ENCODE data around the gene WDR33. TPM values are rescaled to one million over a fixed set of nuclear protein-coding genes. Genes with fewer than 3 reads are reported as not detected.
"Not testable (repeated sequence)": the region's sequence is repeated elsewhere in the genome, so short reads cannot be mapped to it uniquely, and the experiment has no call there.

Gene WDR33
- total RNA-seq (2014; rRNA removed; shearing (Covaris generic)): 19.7 and 36.6 TPM in 2 replicates

DNA sequence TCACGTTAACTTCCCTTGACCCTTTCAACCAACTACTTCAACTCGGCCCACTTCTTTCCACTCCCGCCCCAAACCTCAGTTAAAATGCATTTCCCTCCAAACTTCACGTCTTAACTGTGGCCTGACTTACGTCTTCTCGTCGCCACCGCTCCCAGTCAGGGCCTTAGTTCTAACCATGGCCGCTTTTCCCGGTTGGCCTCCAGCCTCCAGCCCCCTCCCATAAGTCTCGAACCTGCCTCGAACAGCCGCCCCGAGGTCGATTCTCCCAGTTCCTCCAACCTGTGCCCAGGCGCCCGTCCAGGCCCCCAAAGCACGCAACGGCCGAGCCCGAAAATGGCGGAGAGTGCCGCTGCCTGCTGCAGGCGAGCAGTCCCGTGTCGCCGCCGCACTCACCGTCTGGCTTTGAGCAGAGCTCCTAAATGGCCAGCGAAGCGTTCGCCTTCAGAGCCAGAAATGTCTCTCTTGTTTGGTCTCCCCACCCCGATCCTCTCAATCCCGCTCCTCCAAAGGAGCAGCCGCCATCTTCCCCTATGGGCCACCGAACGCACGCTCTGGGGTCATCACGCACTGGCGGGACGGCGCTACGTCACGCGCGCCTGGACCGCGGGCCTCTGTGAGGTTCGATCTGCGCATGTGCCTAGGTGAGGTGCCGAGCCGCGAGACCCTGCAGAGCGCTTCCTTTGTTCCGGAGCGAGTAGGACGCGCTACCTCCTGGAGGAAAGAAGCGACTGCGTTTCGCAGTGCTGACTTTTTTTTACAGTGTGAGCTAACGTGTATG is at the start of gene WDR33:
WDR33 (minus strand) TSS at position 553 of the 778 bp plus-strand sequence. CDS start 40,190 bp downstream, outside the sequence.
- Histone ChIP-seq H3K9me3 (replicated peaks) (no peaks in the 10 kb centered on the region), H3K27me3 (replicated peaks) (no peaks in the 10 kb centered on the region), H3K4me3 (peak within 1 kb of the TSS; percentile 65), H3K4me1 (replicated peaks) (peaks cover 10% of the 10 kb centered on the region), H3K27ac (peak within 1 kb of the TSS; percentile 74), H3K36me3 (peaks cover 5% of the 10 kb centered on the region)
- peak; percentile 85 to 90 for DNase-seq (ENCODE audit: low read depth in 1 of 2, low spot score in 2 of 2)

DNA sequence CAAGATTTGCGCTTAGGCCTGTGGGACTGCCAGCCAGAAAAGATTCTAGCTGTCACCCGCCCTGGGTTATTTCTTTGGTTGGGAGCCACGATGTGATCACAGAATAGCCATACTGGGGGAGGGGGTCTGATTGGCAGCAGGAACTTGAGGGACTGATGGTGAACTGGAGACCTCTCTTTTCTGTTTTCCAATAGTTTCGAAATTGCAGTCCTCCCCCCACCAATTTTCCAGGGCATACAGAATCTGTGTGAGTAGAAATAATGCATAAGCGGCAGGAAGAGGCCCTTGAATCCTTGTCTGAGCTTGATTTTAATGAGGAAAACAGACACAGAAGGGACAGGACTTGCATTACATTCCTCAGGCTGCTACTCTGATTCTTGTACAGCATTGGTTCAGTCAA is 49.2 kb upstream of the WDR33 start:
- Histone ChIP-seq H3K4me3 (no peak overlapping the region), H3K36me3 (peaks cover 33% of the 10 kb centered on the region), H3K27ac (no peak overlapping the region), H3K9me3 (replicated peaks) (no peaks in the 10 kb centered on the region), H3K4me1 (replicated peaks) (0 out of 2 replicates have a peak, but pooled peaks cover 9% of the 10 kb centered on the region), H3K27me3 (replicated peaks) (no peaks in the 10 kb centered on the region)
- DNase-seq (ENCODE audit: low read depth in 1 of 2, low spot score in 2 of 2): no peak

- no peak overlapping the region for H3K4me3 ChIP-seq
- H3K27ac ChIP-seq: no peak overlapping the region
- 0 out of 2 replicates have a peak, but pooled peaks cover 9% of the 10 kb centered on the region for H3K4me1 ChIP-seq (replicated peaks)
- no peaks in the 10 kb centered on the region for H3K9me3 ChIP-seq (replicated peaks)
- DNase-seq (ENCODE audit: low read depth in 1 of 2, low spot score in 2 of 2): no peak
- peaks cover 29% of the 10 kb centered on the region for H3K36me3 ChIP-seq
- no peaks in the 10 kb centered on the region for H3K27me3 ChIP-seq (replicated peaks)
These were observed 48.7 kb upstream of the WDR33 start for GRCh38 chr2:127859712-127860085.

- H3K9me3 ChIP-seq (replicated peaks): no peaks in the 10 kb centered on the region
- H3K4me1 ChIP-seq (replicated peaks): 0 out of 2 replicates have a peak, but pooled peaks cover 9% of the 10 kb centered on the region
- peak overlapping the region; percentile 92 for H3K4me3 ChIP-seq
- no peak for DNase-seq (ENCODE audit: low read depth in 1 of 2, low spot score in 2 of 2)
- no peaks in the 10 kb centered on the region for H3K27me3 ChIP-seq (replicated peaks)
- H3K36me3 ChIP-seq: peaks cover 25% of the 10 kb centered on the region
- peak overlapping the region; percentile 74 for H3K27ac ChIP-seq
These were observed 46.4 kb upstream of the WDR33 start for GRCh38 chr2:127857265-127857808.

DNA sequence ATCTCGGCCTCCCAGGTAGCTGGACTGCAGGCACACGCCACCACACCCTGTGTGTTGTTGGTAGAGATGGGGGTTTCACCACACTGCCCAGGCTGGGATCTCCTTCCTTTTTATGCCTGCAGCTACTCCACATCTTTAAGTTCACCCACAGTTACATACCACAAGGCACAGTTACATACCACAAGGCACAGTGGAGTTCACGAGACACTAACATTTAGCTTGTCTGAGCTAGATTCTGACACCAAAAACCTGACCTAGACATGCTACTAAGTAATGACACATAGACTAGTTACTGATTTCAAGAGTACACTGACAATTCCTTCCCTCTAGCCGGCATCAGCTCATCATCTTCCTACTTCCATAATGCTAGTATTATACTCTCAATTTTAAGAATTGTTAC is 42.7 kb upstream of the WDR33 start:
- Histone ChIP-seq H3K4me3 (no peak overlapping the region), H3K27ac (no peak overlapping the region), H3K27me3 (replicated peaks) (no peaks in the 10 kb centered on the region), H3K9me3 (replicated peaks) (no peaks in the 10 kb centered on the region), H3K4me1 (replicated peaks) (0 out of 2 replicates have a peak, but pooled peaks cover 9% of the 10 kb centered on the region), H3K36me3 (peaks cover 61% of the 10 kb centered on the region)
- no peak for DNase-seq (ENCODE audit: low read depth in 1 of 2, low spot score in 2 of 2)

- DNase-seq (ENCODE audit: low read depth in 1 of 2, low spot score in 2 of 2): no peak
- Histone ChIP-seq H3K4me3 (no peak overlapping the region), H3K4me1 (replicated peaks) (0 out of 2 replicates have a peak, but pooled peaks cover 6% of the 10 kb centered on the region), H3K36me3 (peaks cover 67% of the 10 kb centered on the region), H3K9me3 (replicated peaks) (no peaks in the 10 kb centered on the region), H3K27me3 (replicated peaks) (no peaks in the 10 kb centered on the region), H3K27ac (no peak overlapping the region)
These were observed 41.4 kb upstream of the WDR33 start for GRCh38 chr2:127852388-127852787.

GRCh38 chr2:127847931-127848330 is 37.0 kb upstream of the WDR33 start:
- DNase-seq (ENCODE audit: low read depth in 1 of 2, low spot score in 2 of 2): no peak
- H3K9me3 ChIP-seq (replicated peaks): no peaks in the 10 kb centered on the region
- no peaks in the 10 kb centered on the region for H3K27me3 ChIP-seq (replicated peaks)
- no peaks in the 10 kb centered on the region for H3K4me1 ChIP-seq (replicated peaks)
- no peak overlapping the region for H3K4me3 ChIP-seq
- peaks cover 80% of the 10 kb centered on the region for H3K36me3 ChIP-seq
- H3K27ac ChIP-seq: no peak overlapping the region

- no peak for DNase-seq (ENCODE audit: low read depth in 1 of 2, low spot score in 2 of 2)
- H3K4me1 ChIP-seq (replicated peaks): no peaks in the 10 kb centered on the region
- H3K4me3 ChIP-seq: no peak overlapping the region
- H3K27me3 ChIP-seq (replicated peaks): no peaks in the 10 kb centered on the region
- peaks cover 50% of the 10 kb centered on the region for H3K36me3 ChIP-seq
- H3K9me3 ChIP-seq (replicated peaks): no peaks in the 10 kb centered on the region
- H3K27ac ChIP-seq: no peak overlapping the region
These were observed 34.0 kb upstream of the WDR33 start for GRCh38 chr2:127844973-127845372.

DNA sequence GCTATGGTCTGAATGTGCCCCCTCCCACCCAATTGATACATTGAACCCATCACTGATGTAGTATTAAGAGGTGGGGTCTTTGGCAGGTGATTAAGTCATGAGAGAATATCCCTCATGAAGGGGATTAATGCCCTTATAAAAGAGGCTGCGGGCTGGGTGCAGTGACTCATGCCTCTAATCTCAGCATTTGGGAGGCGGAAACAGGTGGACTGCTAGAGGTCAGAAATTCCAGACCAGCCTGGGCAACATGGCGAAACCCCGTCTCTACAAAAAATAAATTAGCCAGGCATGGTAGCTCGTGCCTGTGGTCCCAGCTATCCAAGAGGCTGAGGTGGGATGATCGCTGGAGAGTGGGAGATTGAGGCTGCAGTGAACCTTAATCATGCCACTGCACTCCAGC is 32.7 kb upstream of the WDR33 start:
- H3K27me3 ChIP-seq (replicated peaks): no peaks in the 10 kb centered on the region
- H3K4me3 ChIP-seq: no peak overlapping the region
- H3K4me1 ChIP-seq (replicated peaks): no peaks in the 10 kb centered on the region
- peaks cover 37% of the 10 kb centered on the region for H3K36me3 ChIP-seq
- DNase-seq (ENCODE audit: low read depth in 1 of 2, low spot score in 2 of 2): no peak
- H3K9me3 ChIP-seq (replicated peaks): no peaks in the 10 kb centered on the region
- H3K27ac ChIP-seq: no peak overlapping the region

- no peaks in the 10 kb centered on the region for H3K9me3 ChIP-seq (replicated peaks)
- DNase-seq (ENCODE audit: low read depth in 1 of 2, low spot score in 2 of 2): no peak
- peaks cover 21% of the 10 kb centered on the region for H3K36me3 ChIP-seq
- no peak overlapping the region for H3K4me3 ChIP-seq
- H3K27ac ChIP-seq: no peak overlapping the region
- H3K4me1 ChIP-seq (replicated peaks): no peaks in the 10 kb centered on the region
- H3K27me3 ChIP-seq (replicated peaks): no peaks in the 10 kb centered on the region
These were observed 30.7 kb upstream of the WDR33 start for GRCh38 chr2:127841466-127842178.

DNA sequence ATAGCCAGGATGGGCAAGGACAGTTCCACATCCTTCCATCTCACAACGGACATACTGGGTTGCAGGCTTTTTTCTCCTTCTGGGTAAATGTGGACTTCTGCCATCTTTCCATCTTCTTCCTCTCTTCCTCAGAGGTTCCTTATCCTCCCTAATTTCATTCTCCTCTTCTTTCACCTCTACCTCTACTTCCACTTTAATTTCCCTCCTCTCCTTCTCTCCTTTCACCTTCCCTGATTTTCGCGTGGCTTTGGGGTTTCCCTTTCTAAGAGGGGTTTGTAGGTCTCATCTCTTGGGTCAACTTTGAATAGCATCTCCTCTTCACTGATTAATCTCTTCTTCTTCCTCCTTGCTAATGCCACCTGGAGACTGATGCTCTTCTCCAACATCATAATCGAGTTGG is 29.9 kb upstream of the WDR33 start:
- peaks cover 14% of the 10 kb centered on the region for H3K36me3 ChIP-seq
- H3K27ac ChIP-seq: no peak overlapping the region
- no peaks in the 10 kb centered on the region for H3K4me1 ChIP-seq (replicated peaks)
- H3K27me3 ChIP-seq (replicated peaks): no peaks in the 10 kb centered on the region
- DNase-seq (ENCODE audit: low read depth in 1 of 2, low spot score in 2 of 2): no peak
- H3K4me3 ChIP-seq: no peak overlapping the region
- H3K9me3 ChIP-seq (replicated peaks): no peaks in the 10 kb centered on the region

DNA sequence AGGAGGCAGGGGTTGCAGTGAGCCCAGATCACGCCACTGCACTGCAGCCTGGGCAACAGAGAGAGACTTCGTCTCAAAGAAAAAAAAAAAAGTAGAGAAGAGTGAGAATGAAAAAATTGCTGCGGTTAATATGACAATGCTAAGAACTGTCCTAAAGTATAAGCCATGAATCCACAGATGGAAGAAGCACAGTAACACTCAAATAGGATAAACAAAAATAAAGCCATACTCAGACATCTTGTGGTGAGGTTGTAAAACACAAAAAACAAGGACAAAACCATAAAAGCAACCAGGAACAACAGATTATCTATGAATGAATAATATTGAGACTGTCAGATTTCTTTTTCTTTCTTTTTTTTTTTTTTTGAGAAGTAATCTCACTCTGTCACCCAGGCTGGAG is 24.0 kb upstream of the WDR33 start:
- Histone ChIP-seq H3K4me1 (replicated peaks) (0 out of 2 replicates have a peak, but pooled peaks cover 2% of the 10 kb centered on the region), H3K27me3 (replicated peaks) (no peaks in the 10 kb centered on the region), H3K9me3 (replicated peaks) (no peaks in the 10 kb centered on the region), H3K4me3 (no peak overlapping the region), H3K36me3 (no peaks in the 10 kb centered on the region), H3K27ac (no peak overlapping the region)
- DNase-seq (ENCODE audit: low read depth in 1 of 2, low spot score in 2 of 2): no peak

DNA sequence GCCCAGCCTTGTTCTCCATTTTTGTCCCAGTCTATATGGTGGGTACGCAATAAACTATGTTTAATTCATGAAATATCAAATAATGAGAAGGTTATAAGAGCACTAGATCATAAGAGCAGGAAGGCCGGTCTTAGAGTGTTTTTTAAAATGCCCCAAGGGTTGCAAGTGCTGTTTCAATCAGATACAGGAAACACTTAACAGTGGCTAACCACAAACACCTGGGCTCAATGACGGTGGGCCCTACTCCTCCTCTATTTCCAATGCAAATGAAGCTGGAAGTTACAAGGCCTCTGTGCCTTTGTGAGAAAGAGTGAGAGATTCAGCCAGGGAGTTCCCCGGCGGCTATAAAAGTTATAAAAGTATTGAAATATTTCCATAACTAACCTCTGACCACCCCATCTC is 18.9 kb upstream of the WDR33 start:
- H3K9me3 ChIP-seq (replicated peaks): 0 out of 2 replicates have a peak, but pooled peaks cover 5% of the 10 kb centered on the region
- no peaks in the 10 kb centered on the region for H3K27me3 ChIP-seq (replicated peaks)
- DNase-seq (ENCODE audit: low read depth in 1 of 2, low spot score in 2 of 2): no peak

GRCh38 chr2:127826708-127827107 is 15.7 kb upstream of the WDR33 start:
- H3K9me3 ChIP-seq (replicated peaks); H3K4me3 ChIP-seq: not testable (repeated sequence)

More for the DNA sequence above, 18.9 kb upstream of the WDR33 start:
- Histone ChIP-seq H3K4me1 (replicated peaks) (0 out of 2 replicates have a peak, but pooled peaks cover under 1% of the 10 kb centered on the region), H3K4me3 (no peak overlapping the region), H3K27ac (no peak overlapping the region), H3K36me3 (no peaks in the 10 kb centered on the region)

More at GRCh38 chr2:127826708-127827107, 15.7 kb upstream of the WDR33 start:
- not testable (repeated sequence) for H3K27ac ChIP-seq; H3K27me3 ChIP-seq (replicated peaks); H3K36me3 ChIP-seq; DNase-seq (ENCODE audit: low read depth in 1 of 2, low spot score in 2 of 2); H3K4me1 ChIP-seq (replicated peaks)
